Loucy (cell line): ENCODE measurements around the gene OR10J5.

Experiments used
- EZH2phosphoT487 ChIP-seq: fragments of 200-600 bp; IDR thresholded peaks from 2 replicates; pipeline ENCODE4 v1.6.1; 2018; ENCODE audit warnings: antibody characterized with exemption, mild to moderate bottlenecking, moderate library complexity, borderline replicate concordance
- TF ChIP-seq, protein P1 (sequence below): fragments of 200-600 bp; sonication (generic); conservative IDR thresholded peaks from 2 replicates; pipeline ENCODE4 v1.5.1; 2014; ENCODE audit warnings: mild to moderate bottlenecking, antibody characterized with exemption, low read length

- TF ChIP-seq, protein P1, sequence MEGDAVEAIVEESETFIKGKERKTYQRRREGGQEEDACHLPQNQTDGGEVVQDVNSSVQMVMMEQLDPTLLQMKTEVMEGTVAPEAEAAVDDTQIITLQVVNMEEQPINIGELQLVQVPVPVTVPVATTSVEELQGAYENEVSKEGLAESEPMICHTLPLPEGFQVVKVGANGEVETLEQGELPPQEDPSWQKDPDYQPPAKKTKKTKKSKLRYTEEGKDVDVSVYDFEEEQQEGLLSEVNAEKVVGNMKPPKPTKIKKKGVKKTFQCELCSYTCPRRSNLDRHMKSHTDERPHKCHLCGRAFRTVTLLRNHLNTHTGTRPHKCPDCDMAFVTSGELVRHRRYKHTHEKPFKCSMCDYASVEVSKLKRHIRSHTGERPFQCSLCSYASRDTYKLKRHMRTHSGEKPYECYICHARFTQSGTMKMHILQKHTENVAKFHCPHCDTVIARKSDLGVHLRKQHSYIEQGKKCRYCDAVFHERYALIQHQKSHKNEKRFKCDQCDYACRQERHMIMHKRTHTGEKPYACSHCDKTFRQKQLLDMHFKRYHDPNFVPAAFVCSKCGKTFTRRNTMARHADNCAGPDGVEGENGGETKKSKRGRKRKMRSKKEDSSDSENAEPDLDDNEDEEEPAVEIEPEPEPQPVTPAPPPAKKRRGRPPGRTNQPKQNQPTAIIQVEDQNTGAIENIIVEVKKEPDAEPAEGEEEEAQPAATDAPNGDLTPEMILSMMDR, result no peak
- no peak for TF ChIP-seq EZH2phosphoT487
Observed at GRCh38 chr1:159510229-159510541, 25.6 kb downstream of the OR10J5 start.
